Epithelial cell of proximal tubule (primary cell): ENCODE measurements around the gene MINK1. TPM values are rescaled to one million over a fixed set of nuclear protein-coding genes. Genes with fewer than 3 reads are reported as not detected.

Experiments
- DNase-seq: peaks from one replicate; pipeline ENCODE4 v3.0.0-alpha.2; 2011; ENCODE audit warnings: low read depth
- H3K4me3 ChIP-seq: 2 replicates; pipeline ENCODE4 v1.5.1; 2011; ENCODE audit warnings: low read depth, mild to moderate bottlenecking, low read length
- CTCF ChIP-seq: conservative IDR thresholded peaks from 2 replicates; pipeline ENCODE4 v1.5.1; 2012; ENCODE audit warnings: low read depth, mild to moderate bottlenecking, low read length
- total RNA-seq: library from RNA; depleted of rRNA; stranded (reverse); fragments of >200 nt; gene quantifications from 2 replicates; pipeline ENCODE4 v1.2.3, GENCODE V29; 2015

MINK1 gene
- total RNA-seq, 1 donor from 2014 or later, result 39.9 TPM

DNA sequence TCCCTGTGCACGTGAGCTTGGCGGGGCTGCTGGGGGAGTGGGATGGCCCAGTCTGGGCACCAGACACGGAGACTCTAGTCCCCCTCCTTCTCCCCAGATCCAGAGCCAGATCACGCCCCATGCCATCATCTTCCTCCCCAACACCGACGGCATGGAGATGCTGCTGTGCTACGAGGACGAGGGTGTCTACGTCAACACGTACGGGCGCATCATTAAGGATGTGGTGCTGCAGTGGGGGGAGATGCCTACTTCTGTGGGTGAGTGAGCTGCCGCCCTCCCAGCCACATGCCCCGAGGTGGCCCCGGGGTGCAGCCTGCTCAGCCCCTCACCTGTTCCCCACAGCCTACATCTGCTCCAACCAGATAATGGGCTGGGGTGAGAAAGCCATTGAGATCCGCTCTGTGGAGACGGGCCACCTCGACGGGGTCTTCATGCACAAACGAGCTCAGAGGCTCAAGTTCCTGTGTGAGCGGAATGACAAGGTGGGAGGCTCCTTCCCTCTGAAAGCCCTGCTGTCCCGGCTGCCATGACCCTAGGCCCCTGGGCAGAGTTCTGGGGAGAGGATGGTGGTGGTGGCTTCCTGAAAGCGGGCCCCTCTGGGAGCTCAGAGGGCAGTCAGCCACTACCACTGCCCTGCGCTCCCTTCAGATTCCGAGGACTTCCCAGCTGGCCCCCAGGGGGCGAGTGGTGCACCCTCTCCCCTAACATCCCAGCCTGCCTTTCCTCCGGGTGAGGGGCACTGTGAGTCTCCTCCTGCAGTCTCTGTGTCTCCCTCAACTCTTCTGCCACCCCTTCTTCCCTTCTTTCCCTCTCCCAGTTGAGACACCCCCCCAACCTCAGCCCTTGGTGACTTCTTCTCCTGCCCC, 63.4 kb downstream of the MINK1 start:
- no peak overlapping the region for H3K4me3 ChIP-seq
- TF ChIP-seq CTCF, result peak; percentile 8
- DNase-seq, result no peak

GRCh38 chr17:4897198-4897687, 64.1 kb downstream of the MINK1 start:
- no peak for DNase-seq
- TF ChIP-seq CTCF, result no peak
- H3K4me3 ChIP-seq, result no peak overlapping the region

GRCh38 chr17:4897785-4898184, 64.6 kb downstream of the MINK1 start:
- no peak for DNase-seq
- H3K4me3 ChIP-seq, result no peak overlapping the region
- TF ChIP-seq CTCF, result no peak

DNA sequence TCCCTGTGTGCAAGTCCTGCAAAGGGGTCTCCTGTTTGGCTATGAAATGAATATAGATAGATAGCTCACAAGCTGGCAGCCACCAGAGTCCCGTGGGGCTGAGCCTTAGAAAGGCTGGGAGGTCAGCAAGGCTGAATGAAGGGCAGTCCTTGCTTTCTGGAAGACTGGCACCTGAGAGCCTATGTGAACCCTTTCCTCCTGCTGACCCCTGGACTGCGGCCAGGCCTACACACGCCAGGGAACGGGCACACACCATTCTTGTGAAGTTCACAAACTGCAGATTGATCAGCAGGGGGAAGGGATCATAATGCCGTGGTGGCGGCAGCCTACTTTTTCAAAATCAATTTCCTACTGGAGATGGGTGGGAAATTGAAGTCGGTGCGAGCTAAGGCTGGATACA, 65.2 kb downstream of the MINK1 start:
- TF ChIP-seq CTCF, result no peak
- DNase-seq, result no peak
- no peak overlapping the region for H3K4me3 ChIP-seq

- TF ChIP-seq CTCF, result no peak
- no peak for DNase-seq
- peak overlapping the region; percentile 50 for H3K4me3 ChIP-seq
Observed at GRCh38 chr17:4898927-4899326, 65.8 kb downstream of the MINK1 start.

DNA sequence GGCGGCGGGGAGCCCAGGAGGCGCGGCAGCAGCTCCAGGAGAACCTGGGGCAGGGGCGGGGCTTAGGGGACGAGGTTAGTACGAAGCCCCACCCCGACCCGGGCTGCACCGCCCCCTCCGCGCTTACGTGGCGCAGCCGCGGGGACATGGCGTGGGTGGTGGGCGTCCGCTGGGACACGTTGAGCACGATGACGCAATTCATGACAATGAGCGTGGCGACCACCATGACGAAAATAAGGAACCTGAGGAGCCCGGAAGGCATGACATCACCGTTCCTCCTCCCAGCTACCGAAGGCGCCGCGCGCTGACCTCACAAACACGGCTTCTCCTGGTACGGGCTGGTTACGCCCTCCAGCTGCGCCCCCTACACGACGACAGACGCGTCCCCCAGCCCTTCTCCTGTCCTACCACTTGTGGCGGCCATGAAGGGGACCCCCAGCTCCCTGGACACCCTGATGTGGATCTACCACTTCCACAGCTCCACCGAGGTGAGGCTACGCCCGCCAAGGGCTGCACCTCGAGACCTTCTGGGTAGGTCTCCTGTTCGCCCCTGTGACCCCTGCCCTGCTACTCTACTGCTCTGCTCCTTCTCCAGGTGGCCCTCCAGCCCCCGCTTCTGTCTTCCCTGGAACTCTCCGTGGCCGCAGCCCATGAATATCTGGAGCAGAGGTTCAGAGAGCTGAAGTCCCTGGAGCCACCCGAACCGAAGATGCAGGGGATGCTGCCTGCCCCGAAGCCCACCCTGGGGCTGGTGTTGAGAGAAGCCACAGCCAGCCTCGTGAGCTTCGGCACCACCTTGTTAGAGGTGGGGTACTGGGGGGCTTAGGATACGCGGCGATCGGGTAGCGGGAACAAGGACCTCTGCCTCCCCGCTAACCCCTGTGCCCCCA, 66.4 kb downstream of the MINK1 start, which contains the start of gene C17orf107:
C17orf107 (plus strand) TSS at position 196 of the 890 bp plus-strand sequence; CDS start at position 423, 227 bp downstream.
- DNase-seq, result no peak
- H3K4me3 ChIP-seq, result peak within 1 kb of the TSS; percentile 50
- TF ChIP-seq CTCF, result no peak
